Measurements from ENCODE around the gene GRK5. TPM values are rescaled to one million over a fixed set of nuclear protein-coding genes. Genes with fewer than 3 reads are reported as not detected.

GRK5 gene
- total and polyA plus RNA-seq, 9 of the 15 experiments (the other 6 are each of a cell fraction or from before 2014, with no cell fraction given) = 0.46 to 0.83 (median 0.67) TPM; not detected in 2

GRCh38 chr10:119410361-119411116 lies 203.2 kb downstream of the GRK5 start (continued):
- TF ChIP-seq THRB (CRISPR knock-in tag; conservative IDR thresholded peaks at IDR 0.05) (no peak), ZSCAN29 (IDR thresholded peaks at IDR 0.05) (no peak)

GRCh38 chr10:119412244-119413092 lies 205.1 kb downstream of the GRK5 start:
- no peaks in the 10 kb centered on the region for H3K9me1 ChIP-seq (ENCODE audit: control insufficient read depth, insufficient read depth, low read length)
- CTCF ChIA-PET (ENCODE audit: low intra/inter-chr PET ratio) = interaction anchor here (0.5 kb wide), 1 partner anchor 204 kb away, joined by 5 read pairs; no protein-coding TSS in a partner anchor
- H3K9me3 ChIP-seq (replicated peaks; ENCODE audit: control insufficient read depth, insufficient read depth, low read depth, low read length) = no peaks in the 10 kb centered on the region
- H3K27ac ChIP-seq (ENCODE audit: extremely low read depth, low read depth, low read length) = no peak overlapping the region
- no peak for DNase-seq (ENCODE audit: extremely low read depth in 1 of 4, low spot score in 3 of 4)
- H4K20me1 ChIP-seq (replicated peaks; ENCODE audit: control insufficient read depth, insufficient read depth, low read length) = 0 out of 2 replicates have a peak, but pooled peaks cover 5% of the 10 kb centered on the region
- 43% methylated on average over 16 of the region's 31 CpGs for WGBS (ENCODE audit: insufficient coverage, low coverage, missing lambda C conversion rate)
- no peaks in the 10 kb centered on the region for H3K79me2 ChIP-seq (ENCODE audit: control insufficient read depth, insufficient read depth, low read length)
- intact Hi-C loops (cut with micrococcal nuclease) = no loop called here
- FAIRE-seq = no peak
- no peak overlapping the region for H3K4me2 ChIP-seq (ENCODE audit: insufficient read depth, low read length)
- no peak for ATAC-seq
- peaks cover 0 to 14% of the 10 kb centered on the region in 2 experiments; a peak in 3 of 5 replicates for H3K27me3 ChIP-seq (ENCODE audit: control insufficient read depth in 2 of 2, insufficient read depth in 2 of 2, low read length in 2 of 2)
- no TSS peak for BruUV-seq (replicated peaks)
- in situ Hi-C loops (cut with MboI) = no loop called here
- POLR2A ChIA-PET = no interaction called here
- no peak overlapping the region for H3K9ac ChIP-seq (ENCODE audit: insufficient read depth in 1 of 2, low read depth in 2 of 2, low read length in 2 of 2)
- H3K4me3 ChIP-seq = no peak overlapping the region
- no peaks in the 10 kb centered on the region for H3K36me3 ChIP-seq (ENCODE audit: control insufficient read depth, insufficient read depth, low read length)
- TF ChIP-seq ZNF507 (tag; conservative IDR thresholded peaks at IDR 0.05) (no peak), FUS (optimal IDR thresholded peaks at IDR 0.05; ENCODE audit: low read depth, low read length) (no peak), SMC3 (conservative IDR thresholded peaks at IDR 0.05; ENCODE audit: insufficient read depth, low read depth, low read length) (no peak), PHF21A (IDR thresholded peaks at IDR 0.05; ENCODE audit: borderline replicate concordance, low read depth) (no peak), BRCA1 (IDR thresholded peaks at IDR 0.05) (no peak), BRCA1 (CRISPR knock-in tag; IDR thresholded peaks at IDR 0.05) (no peak), FOXP1 (CRISPR knock-in tag; IDR thresholded peaks at IDR 0.05) (no peak), SRSF7 (optimal IDR thresholded peaks at IDR 0.05; ENCODE audit: low read depth, low read length) (no peak), ZNF311 (CRISPR knock-in tag; IDR thresholded peaks at IDR 0.05) (no peak), CTCF (IDR thresholded peaks at IDR 0.05 in 2 of 3, conservative IDR thresholded peaks at IDR 0.05 in 1 of 3; ENCODE audit: insufficient read depth in 2 of 3, low read depth in 1 of 3, low read length in 3 of 3) (no peak), ZNF717 (CRISPR knock-in tag; IDR thresholded peaks at IDR 0.05) (no peak)
- peaks cover 4 to 11% of the 10 kb centered on the region in 2 experiments; a peak in 2 of 5 replicates for H3K4me1 ChIP-seq (replicated peaks in 1 of 2; ENCODE audit: control insufficient read depth in 2 of 2, insufficient read depth in 2 of 2, low read length in 2 of 2)
- no peak overlapping the region for H2AFZ ChIP-seq (ENCODE audit: low read depth, low read length)

Measured in K562 (cell line).